ENCODE results near the gene RANBP17.

The RANBP17 gene

DNA sequence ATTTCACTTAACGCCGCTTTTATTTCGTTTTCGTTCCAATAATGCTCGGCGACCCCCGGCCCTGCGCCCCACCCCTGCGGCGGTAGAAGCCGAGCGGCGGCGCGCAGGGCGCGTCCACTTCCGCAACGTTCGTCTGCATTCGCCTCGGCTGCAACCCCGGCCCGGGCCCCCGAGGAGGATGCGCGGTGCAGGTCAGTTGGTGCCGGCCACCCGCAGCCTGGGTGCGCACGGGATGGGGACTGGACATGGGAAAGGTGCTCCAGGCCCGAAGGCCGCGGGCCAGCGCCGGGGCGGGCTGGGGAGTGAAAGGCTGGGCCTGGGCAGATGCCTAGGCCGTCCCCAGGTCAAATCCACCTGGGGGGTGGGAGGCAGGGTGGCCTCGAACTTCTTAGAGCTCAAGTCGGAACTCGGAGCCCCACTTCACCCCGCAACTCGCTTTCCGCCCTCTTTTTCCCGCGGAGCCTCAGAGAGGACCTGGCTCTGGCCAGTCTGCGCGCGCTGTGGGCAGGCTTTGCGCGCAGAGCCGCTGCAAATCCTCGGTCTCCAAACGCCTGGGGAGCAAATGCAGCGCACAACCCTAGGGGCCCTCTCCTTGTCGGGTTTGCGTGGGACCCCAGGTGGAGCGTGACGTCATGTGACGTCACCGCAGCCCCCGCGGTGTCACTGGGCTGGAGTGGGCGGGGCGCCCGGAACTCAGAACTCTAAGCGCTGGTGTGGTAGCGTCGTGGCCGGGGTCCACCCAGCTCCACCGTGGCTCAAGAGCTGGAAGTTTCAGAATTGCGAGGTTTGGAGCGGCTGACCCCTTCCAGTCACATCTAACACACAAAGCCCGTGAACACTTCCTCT is 450.5 kb downstream of the RANBP17 start:
- no peak for DNase-seq (ENCODE audit: extremely low read depth, low read depth)
- H3K4me3 ChIP-seq (replicated peaks; ENCODE audit: low read depth, low read length) = no peak overlapping the region
- TF ChIP-seq, protein P1, sequence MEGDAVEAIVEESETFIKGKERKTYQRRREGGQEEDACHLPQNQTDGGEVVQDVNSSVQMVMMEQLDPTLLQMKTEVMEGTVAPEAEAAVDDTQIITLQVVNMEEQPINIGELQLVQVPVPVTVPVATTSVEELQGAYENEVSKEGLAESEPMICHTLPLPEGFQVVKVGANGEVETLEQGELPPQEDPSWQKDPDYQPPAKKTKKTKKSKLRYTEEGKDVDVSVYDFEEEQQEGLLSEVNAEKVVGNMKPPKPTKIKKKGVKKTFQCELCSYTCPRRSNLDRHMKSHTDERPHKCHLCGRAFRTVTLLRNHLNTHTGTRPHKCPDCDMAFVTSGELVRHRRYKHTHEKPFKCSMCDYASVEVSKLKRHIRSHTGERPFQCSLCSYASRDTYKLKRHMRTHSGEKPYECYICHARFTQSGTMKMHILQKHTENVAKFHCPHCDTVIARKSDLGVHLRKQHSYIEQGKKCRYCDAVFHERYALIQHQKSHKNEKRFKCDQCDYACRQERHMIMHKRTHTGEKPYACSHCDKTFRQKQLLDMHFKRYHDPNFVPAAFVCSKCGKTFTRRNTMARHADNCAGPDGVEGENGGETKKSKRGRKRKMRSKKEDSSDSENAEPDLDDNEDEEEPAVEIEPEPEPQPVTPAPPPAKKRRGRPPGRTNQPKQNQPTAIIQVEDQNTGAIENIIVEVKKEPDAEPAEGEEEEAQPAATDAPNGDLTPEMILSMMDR (IDR thresholded peaks at IDR 0.05; ENCODE audit: low read depth, low read length, missing control alignments) = no peak

DNA sequence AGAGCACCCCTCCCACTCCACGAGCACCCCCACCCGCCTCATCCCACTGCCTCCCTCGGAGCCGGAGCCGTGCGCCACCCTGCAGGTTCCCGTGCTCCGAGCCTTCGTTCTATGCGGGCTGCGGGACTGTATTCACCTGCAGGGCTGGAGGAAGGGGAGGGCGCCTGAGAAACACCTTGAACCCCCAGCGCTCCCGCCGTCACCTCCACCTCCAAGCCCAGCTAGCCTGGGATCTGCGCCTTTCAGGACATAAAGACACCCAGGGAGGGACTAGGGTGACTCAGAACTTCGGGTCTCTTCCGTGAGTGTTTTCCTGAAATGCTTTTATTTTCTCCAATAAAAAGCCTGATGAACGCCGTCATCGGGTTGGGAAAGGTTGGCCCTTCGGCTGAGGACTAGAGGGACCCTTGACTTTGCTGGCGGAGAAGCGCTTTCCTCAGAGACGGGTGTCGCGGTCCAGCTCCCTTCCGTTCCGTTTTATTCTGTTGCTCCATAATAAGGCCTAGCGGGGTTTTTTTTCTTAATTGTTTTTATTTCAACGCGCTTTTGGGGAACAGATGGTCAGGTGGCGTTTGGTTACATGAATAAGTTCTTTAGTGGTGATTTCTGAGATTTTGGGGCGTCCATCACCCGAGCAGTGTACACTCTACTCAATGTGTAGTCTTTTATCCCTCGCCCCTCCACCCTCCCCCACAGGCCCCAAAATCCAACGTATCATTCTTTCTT is 451.8 kb downstream of the RANBP17 start:
- no peak for DNase-seq (ENCODE audit: extremely low read depth, low read depth)
- TF ChIP-seq, protein P1 (IDR thresholded peaks at IDR 0.05; ENCODE audit: low read depth, low read length, missing control alignments) = no peak
- no peak overlapping the region for H3K4me3 ChIP-seq (replicated peaks; ENCODE audit: low read depth, low read length)

DNA sequence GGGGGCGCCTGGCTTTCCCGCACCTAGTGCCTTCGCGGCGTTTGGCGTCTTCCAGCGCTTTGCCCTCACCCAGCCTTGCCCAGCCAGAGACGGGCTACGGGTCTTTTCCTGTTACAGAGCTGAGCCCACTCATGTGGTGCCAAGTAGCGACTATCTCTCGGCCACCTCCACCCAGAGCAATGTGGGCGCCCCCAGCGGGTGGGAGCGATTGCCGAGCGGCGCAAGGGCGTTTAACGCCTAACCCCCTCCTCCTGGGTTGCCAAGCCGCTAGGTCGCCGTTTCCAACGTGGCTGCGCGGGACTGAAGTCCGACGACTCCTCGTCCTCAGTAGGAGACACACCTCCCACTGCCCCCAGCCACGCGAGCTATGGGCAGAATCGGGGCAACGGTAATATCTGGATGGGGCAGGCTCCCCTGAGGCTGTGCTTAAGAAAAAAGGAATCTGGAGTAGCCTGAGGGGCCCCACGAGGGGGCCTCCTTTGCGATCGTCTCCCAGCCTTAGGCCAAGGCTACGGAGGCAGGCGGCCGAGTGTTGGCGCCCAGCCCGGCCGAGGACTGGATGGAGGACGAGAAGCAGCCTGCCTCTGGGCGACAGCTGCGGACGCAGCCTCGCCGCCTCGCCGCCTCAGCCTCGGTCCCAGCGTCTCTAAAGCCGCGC is 453.0 kb downstream of the RANBP17 start:
- TF ChIP-seq, protein P1 (IDR thresholded peaks at IDR 0.05; ENCODE audit: low read depth, low read length, missing control alignments) = no peak
- DNase-seq (ENCODE audit: extremely low read depth, low read depth) = no peak
- H3K4me3 ChIP-seq (replicated peaks; ENCODE audit: low read depth, low read length) = no peak overlapping the region

DNA sequence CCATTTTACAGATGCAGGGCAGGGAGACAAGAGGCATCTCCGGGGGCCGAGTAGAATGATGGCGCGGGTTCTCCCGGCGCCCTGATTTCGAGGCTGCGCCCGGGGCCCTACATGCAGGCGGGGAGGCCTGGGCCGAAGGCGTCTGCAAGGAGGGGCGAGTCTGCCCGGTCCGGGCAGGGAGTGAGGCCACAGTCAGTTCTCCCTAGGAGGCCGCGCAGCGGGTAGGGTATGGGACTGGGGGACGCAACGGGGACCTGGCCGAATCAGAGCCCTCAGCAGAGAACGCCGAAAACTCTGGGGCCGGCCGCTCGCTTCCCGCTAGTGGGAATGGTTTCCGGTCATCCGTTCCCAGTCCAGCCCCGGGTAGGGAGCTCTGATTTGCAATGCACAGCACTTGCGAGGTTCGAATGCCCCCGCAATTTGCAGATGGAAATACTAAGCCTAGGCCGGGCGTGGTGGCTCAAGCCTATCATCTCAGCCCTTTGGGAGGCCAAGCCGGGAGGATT is 453.6 kb downstream of the RANBP17 start:
- H3K4me3 ChIP-seq (replicated peaks; ENCODE audit: low read depth, low read length) = no peak overlapping the region
- no peak for DNase-seq (ENCODE audit: extremely low read depth, low read depth)
- TF ChIP-seq, protein P1 (IDR thresholded peaks at IDR 0.05; ENCODE audit: low read depth, low read length, missing control alignments) = no peak

DNA sequence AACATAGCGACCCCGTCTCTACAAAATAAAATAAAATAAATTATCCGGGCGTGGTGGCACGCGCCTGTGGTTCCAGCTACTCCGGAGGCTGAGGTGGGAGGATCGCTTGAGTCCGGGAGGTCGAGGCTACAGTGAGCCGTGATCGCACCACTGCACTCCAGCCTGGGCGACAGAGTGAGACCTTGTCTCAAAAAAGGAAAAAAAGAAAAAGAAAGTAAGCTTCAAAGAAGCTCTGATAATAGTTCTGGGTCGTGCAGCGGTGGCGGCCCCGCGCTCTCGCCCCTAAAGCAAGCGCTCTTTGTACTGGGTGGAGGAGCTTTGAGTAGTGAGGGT is 454.1 kb downstream of the RANBP17 start:
- DNase-seq (ENCODE audit: extremely low read depth, low read depth) = no peak
- TF ChIP-seq, protein P1 (IDR thresholded peaks at IDR 0.05; ENCODE audit: low read depth, low read length, missing control alignments) = no peak
- H3K4me3 ChIP-seq (replicated peaks; ENCODE audit: low read depth, low read length) = no peak overlapping the region

DNA sequence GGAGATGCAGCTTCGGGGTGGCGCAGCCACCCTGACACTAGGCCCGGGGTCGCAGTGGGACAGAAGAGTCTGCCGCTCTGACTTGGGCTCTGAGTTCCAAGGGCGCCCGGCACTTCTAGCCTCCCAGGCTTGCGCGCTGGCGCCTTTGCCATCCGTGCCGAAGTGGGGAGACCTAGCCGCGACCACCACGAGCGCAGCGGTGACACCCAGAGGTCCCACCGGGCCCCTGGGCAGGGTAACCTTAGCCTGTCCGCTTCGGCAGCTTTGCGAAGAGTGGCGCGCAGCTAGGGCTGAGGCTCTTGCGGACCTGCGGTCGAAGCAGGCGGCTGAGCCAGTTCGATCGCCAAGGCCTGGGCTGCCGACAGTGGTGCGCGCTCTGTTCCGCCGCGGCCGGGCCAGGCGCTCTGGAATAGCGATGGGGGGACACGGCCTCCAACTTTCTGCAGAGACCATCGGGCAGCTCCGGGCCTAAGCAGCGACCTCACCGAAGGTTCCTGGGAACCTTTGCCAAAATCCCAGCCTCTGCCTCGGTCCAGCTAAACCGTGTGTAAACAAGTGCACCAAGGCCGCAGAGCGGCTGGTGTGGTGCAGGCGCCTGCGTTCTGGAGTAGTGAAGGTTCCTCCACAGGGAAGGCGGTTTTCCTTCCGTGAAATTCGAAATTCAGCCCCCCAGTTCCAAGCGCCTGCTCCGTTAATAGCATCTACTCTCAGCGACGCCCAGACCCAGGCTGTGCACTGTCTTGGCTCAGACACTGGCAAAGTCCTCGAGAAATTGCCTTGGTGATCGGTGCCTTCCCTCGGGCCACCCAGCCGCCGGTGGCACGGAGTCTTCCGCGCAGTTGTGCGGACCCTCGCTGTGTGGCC is 454.7 kb downstream of the RANBP17 start:
- TF ChIP-seq, protein P1 (IDR thresholded peaks at IDR 0.05; ENCODE audit: low read depth, low read length, missing control alignments) = no peak
- DNase-seq (ENCODE audit: extremely low read depth, low read depth) = no peak
- no peak overlapping the region for H3K4me3 ChIP-seq (replicated peaks; ENCODE audit: low read depth, low read length)

All from HFF-Myc (cell line).